IPS-18a (cell line): ENCODE data around the gene ULBP2.

Experiments
- H3K27ac ChIP-seq: one replicate; pipeline ENCODE4 v1.5.1; 2013; ENCODE audit warnings: low read length
- H3K27me3 ChIP-seq: one replicate; pipeline ENCODE4 v1.6.1; 2013; ENCODE audit warnings: mild to moderate bottlenecking, low read length; ENCODE audit not compliant: control insufficient read depth, insufficient read depth
- H3K36me3 ChIP-seq: one replicate; pipeline ENCODE4 v1.6.1; 2013; ENCODE audit warnings: low read depth, low read length; ENCODE audit not compliant: control insufficient read depth
- H3K4me1 ChIP-seq: one replicate; pipeline ENCODE4 v1.6.1; 2013; ENCODE audit warnings: low read depth, low read length; ENCODE audit not compliant: control insufficient read depth
- H3K4me3 ChIP-seq: one replicate; pipeline ENCODE4 v1.5.1; 2013; ENCODE audit warnings: low read length
- H3K9ac ChIP-seq: one replicate; pipeline ENCODE4 v1.6.1; 2013; ENCODE audit warnings: mild to moderate bottlenecking, low read length, moderate library complexity
- H3K9me3 ChIP-seq: one replicate; pipeline ENCODE4 v1.6.1; 2013; ENCODE audit warnings: low read depth, low read length; ENCODE audit not compliant: control insufficient read depth

The ULBP2 gene

GRCh38 chr6:149941583-149942460 lies at the start of gene ULBP2:
Gene ULBP2 (plus strand): TSS chr6:149942014. CDS start chr6:149942073, 59 bp downstream.
- Histone ChIP-seq H3K27ac (no peak within 1 kb of the TSS), H3K9ac (no peak within 1 kb of the TSS), H3K4me3 (peak within 1 kb of the TSS; percentile 69), H3K36me3 (no peaks in the 10 kb centered on the region), H3K4me1 (no peaks in the 10 kb centered on the region), H3K27me3 (peaks cover 83% of the 10 kb centered on the region), H3K9me3 (no peaks in the 10 kb centered on the region)

- Histone ChIP-seq H3K4me1 (no peaks in the 10 kb centered on the region), H3K9ac (no peak overlapping the region), H3K27me3 (no peaks in the 10 kb centered on the region), H3K9me3 (no peaks in the 10 kb centered on the region), H3K27ac (no peak overlapping the region), H3K36me3 (no peaks in the 10 kb centered on the region), H3K4me3 (no peak overlapping the region)
Measured at GRCh38 chr6:149895048-149895590, 46.7 kb upstream of the ULBP2 start.

- H3K36me3 ChIP-seq = no peaks in the 10 kb centered on the region
- H3K27ac ChIP-seq = no peak overlapping the region
- H3K27me3 ChIP-seq = no peaks in the 10 kb centered on the region
- no peaks in the 10 kb centered on the region for H3K9me3 ChIP-seq
- H3K4me3 ChIP-seq = no peak overlapping the region
- H3K4me1 ChIP-seq = no peaks in the 10 kb centered on the region
- H3K9ac ChIP-seq = no peak overlapping the region
Measured at GRCh38 chr6:149895833-149896271, 46.0 kb upstream of the ULBP2 start.

- H3K36me3 ChIP-seq = no peaks in the 10 kb centered on the region
- H3K27ac ChIP-seq = no peak overlapping the region
- no peaks in the 10 kb centered on the region for H3K27me3 ChIP-seq
- H3K4me3 ChIP-seq = no peak overlapping the region
- no peaks in the 10 kb centered on the region for H3K4me1 ChIP-seq
- H3K9ac ChIP-seq = no peak overlapping the region
- no peaks in the 10 kb centered on the region for H3K9me3 ChIP-seq
Measured at GRCh38 chr6:149896491-149896890, 45.3 kb upstream of the ULBP2 start.

- Histone ChIP-seq H3K4me1 (no peaks in the 10 kb centered on the region), H3K9me3 (no peaks in the 10 kb centered on the region), H3K36me3 (no peaks in the 10 kb centered on the region), H3K27me3 (no peaks in the 10 kb centered on the region), H3K4me3 (no peak overlapping the region), H3K9ac (no peak overlapping the region), H3K27ac (no peak overlapping the region)
Measured at GRCh38 chr6:149897015-149897697, 44.7 kb upstream of the ULBP2 start.

GRCh38 chr6:149897855-149898744 lies 43.7 kb upstream of the ULBP2 start, which contains the start of gene RAET1E:
Gene RAET1E (minus strand): TSS chr6:149898113. CDS start chr6:149890901, 7,212 bp downstream.
- Histone ChIP-seq H3K4me1 (no peaks in the 10 kb centered on the region), H3K27me3 (no peaks in the 10 kb centered on the region), H3K27ac (no peak within 1 kb of the TSS), H3K9ac (no peak within 1 kb of the TSS), H3K36me3 (no peaks in the 10 kb centered on the region), H3K4me3 (no peak within 1 kb of the TSS), H3K9me3 (no peaks in the 10 kb centered on the region)

- no peaks in the 10 kb centered on the region for H3K9me3 ChIP-seq
- no peaks in the 10 kb centered on the region for H3K27me3 ChIP-seq
- no peaks in the 10 kb centered on the region for H3K36me3 ChIP-seq
- no peak overlapping the region for H3K9ac ChIP-seq
- H3K27ac ChIP-seq = no peak overlapping the region
- no peak overlapping the region for H3K4me3 ChIP-seq
- no peaks in the 10 kb centered on the region for H3K4me1 ChIP-seq
Measured at GRCh38 chr6:149898966-149899365, 42.8 kb upstream of the ULBP2 start.

- Histone ChIP-seq H3K4me3 (no peak overlapping the region), H3K4me1 (no peaks in the 10 kb centered on the region), H3K9me3 (no peaks in the 10 kb centered on the region), H3K36me3 (no peaks in the 10 kb centered on the region), H3K27me3 (no peaks in the 10 kb centered on the region), H3K9ac (no peak overlapping the region), H3K27ac (no peak overlapping the region)
Measured at GRCh38 chr6:149899486-149899885, 42.3 kb upstream of the ULBP2 start.

- Histone ChIP-seq H3K27ac (no peak overlapping the region), H3K4me1 (no peaks in the 10 kb centered on the region), H3K27me3 (no peaks in the 10 kb centered on the region), H3K36me3 (no peaks in the 10 kb centered on the region), H3K9ac (no peak overlapping the region), H3K4me3 (no peak overlapping the region), H3K9me3 (no peaks in the 10 kb centered on the region)
Measured at GRCh38 chr6:149899926-149900619, 41.7 kb upstream of the ULBP2 start.

- Histone ChIP-seq H3K9ac (no peak overlapping the region), H3K27me3 (no peaks in the 10 kb centered on the region), H3K36me3 (no peaks in the 10 kb centered on the region), H3K4me3 (no peak overlapping the region), H3K27ac (no peak overlapping the region), H3K4me1 (no peaks in the 10 kb centered on the region), H3K9me3 (no peaks in the 10 kb centered on the region)
Measured at GRCh38 chr6:149900620-149901443, 41.0 kb upstream of the ULBP2 start.
